GM23248 (cell line): ENCODE data around the gene ABCG1.

Experiments
- EZH2 ChIP-seq: fragments of 200-600 bp; sonication (generic); IDR thresholded peaks from 2 replicates; pipeline ENCODE4 v1.6.1; 2018; ENCODE audit warnings: antibody characterized with exemption, mild to moderate bottlenecking; ENCODE audit not compliant: insufficient read depth, poor library complexity, severe bottlenecking
- EZH2phosphoT487 ChIP-seq: fragments of 200-600 bp; sonication (generic); IDR thresholded peaks from 2 replicates; pipeline ENCODE4 v1.6.1; 2018; ENCODE audit warnings: antibody characterized with exemption, moderate library complexity, mild to moderate bottlenecking, low read depth; ENCODE audit not compliant: insufficient read depth

DNA sequence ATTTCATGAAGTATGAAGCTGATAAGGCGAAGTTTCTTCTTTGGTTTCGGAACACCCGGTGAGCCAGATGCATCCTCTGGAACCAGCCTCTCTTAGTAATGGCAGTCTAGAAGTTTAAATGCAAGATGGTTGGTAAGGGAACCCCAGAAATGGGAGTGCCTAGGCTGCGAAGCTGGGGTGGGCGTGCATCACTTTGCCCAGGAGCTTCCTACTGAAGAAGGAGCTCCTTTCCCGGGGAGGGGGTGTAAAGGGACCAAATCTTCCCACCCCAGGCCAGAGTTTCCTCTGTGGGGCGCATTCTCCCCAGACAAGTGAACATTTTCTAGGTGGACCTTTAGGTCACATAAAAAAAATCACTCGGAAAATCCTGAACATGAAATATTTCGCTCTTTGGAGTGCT lies 127.5 kb downstream of the ABCG1 start:
- no peak for TF ChIP-seq EZH2
- TF ChIP-seq EZH2phosphoT487 = no peak
